Measurements from ENCODE around the gene ZBTB46. TPM values are rescaled to one million over a fixed set of nuclear protein-coding genes. Genes with fewer than 3 reads are reported as not detected.
A peak's percentile ranks its signal among the peaks of the same experiment; 100 is the strongest.

Gene ZBTB46
- total and polyA plus RNA-seq, 9 donors: 4.1 to 55.1 (median 34.7) TPM

DNA sequence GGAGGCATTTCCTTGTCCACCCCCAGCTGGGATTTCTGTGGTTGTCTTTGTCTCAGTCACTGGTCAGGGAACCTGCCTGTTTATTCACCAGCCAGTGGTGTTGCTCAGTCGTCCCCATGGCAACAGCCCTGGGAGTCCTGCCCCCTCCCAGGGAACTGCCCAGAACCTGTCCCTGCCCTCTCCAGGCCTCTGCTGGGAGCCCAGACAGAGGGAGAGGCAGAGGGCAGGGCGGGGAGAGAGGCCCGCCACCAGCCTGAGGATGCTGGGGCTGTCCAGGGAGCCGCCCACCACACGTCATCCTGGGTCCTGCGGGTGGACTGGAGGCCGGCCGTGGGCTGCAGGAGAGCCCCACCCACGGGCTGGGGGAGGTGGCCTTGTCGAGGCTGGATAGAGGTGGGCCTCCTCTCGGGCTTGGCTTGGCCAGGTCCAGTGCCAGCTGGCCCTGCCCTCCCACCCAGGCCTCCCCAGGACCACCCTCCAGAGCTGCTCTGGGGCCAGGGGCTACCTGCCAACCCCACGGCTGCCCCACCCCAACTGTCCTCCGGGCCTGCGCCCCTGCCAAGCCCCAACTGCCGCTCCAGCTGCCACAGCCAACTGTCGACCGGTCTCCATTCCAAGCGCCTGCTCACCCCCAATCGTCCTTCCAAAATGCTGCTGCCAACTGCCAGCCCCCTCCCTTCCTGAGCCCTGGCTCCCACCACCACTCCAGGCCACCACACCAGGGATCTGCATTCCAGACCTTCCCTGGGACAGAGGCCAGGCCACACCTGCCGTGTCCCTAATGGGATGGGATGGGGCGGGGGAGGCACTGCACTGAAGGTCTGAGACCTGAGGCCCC, 4.2 kb upstream of the ZBTB46 start:
- DNase-seq: peak; percentile 93 to 97 (median 96)
- H3K36me3 ChIP-seq: no peaks in the 10 kb centered on the region
- H3K27ac ChIP-seq: peak overlapping the region; percentile 88 to 91
- TF ChIP-seq, protein P1, sequence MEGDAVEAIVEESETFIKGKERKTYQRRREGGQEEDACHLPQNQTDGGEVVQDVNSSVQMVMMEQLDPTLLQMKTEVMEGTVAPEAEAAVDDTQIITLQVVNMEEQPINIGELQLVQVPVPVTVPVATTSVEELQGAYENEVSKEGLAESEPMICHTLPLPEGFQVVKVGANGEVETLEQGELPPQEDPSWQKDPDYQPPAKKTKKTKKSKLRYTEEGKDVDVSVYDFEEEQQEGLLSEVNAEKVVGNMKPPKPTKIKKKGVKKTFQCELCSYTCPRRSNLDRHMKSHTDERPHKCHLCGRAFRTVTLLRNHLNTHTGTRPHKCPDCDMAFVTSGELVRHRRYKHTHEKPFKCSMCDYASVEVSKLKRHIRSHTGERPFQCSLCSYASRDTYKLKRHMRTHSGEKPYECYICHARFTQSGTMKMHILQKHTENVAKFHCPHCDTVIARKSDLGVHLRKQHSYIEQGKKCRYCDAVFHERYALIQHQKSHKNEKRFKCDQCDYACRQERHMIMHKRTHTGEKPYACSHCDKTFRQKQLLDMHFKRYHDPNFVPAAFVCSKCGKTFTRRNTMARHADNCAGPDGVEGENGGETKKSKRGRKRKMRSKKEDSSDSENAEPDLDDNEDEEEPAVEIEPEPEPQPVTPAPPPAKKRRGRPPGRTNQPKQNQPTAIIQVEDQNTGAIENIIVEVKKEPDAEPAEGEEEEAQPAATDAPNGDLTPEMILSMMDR (IDR thresholded peaks at IDR 0.05): no peak
- TF ChIP-seq POLR2A (IDR thresholded peaks at IDR 0.05): no peak
- no peak for TF ChIP-seq EP300 (IDR thresholded peaks at IDR 0.05)
- intact Hi-C loops (cut with DNase I): no loop called here
- no peaks in the 10 kb centered on the region for H3K9me3 ChIP-seq
- 15 to 20% (median 16%) methylated on average over 19 to 21 of the region's 21 CpGs for WGBS, 3 donors
- peaks cover 24% of the 10 kb centered on the region for H3K4me1 ChIP-seq (ENCODE audit: insufficient read depth)
- no peak overlapping the region for H3K4me3 ChIP-seq
- no peaks in the 10 kb centered on the region for H3K27me3 ChIP-seq

DNA sequence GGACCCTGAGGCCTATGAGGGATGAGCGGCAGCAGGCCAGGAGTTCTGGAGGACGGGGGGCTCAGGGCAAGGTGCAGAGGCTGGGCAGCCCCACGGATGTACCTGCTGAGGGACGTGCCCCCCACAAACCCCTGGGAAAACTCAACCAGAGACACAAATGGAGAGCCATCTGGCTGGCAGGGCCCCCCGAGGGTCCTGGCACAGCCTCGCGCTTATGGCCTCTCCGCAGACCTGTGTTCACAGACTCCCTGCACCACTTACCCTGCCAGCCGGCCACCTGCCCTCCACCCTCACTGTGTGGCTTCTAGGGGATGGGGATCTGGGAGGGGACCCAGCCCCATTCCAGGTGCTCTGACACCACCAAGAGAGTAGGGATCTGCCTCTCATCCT, 3.4 kb upstream of the ZBTB46 start:
- intact Hi-C loops (cut with DNase I): no loop called here
- no peaks in the 10 kb centered on the region for H3K27me3 ChIP-seq
- peak overlapping the region; percentile 87 to 91 for H3K27ac ChIP-seq
- DNase-seq: peak in 4 of 5 donors; percentile 46 to 69 (median 65)
- WGBS, 3 donors: 77 to 87% (median 82%) methylated on average over 8 to 9 of the region's 9 CpGs
- TF ChIP-seq EP300 (IDR thresholded peaks at IDR 0.05) (no peak), POLR2A (IDR thresholded peaks at IDR 0.05) (no peak)
- TF ChIP-seq, protein P1 (IDR thresholded peaks at IDR 0.05): no peak
- H3K36me3 ChIP-seq: no peaks in the 10 kb centered on the region
- no peaks in the 10 kb centered on the region for H3K9me3 ChIP-seq
- H3K4me1 ChIP-seq (ENCODE audit: insufficient read depth): peaks cover 24% of the 10 kb centered on the region
- no peak overlapping the region for H3K4me3 ChIP-seq

DNA sequence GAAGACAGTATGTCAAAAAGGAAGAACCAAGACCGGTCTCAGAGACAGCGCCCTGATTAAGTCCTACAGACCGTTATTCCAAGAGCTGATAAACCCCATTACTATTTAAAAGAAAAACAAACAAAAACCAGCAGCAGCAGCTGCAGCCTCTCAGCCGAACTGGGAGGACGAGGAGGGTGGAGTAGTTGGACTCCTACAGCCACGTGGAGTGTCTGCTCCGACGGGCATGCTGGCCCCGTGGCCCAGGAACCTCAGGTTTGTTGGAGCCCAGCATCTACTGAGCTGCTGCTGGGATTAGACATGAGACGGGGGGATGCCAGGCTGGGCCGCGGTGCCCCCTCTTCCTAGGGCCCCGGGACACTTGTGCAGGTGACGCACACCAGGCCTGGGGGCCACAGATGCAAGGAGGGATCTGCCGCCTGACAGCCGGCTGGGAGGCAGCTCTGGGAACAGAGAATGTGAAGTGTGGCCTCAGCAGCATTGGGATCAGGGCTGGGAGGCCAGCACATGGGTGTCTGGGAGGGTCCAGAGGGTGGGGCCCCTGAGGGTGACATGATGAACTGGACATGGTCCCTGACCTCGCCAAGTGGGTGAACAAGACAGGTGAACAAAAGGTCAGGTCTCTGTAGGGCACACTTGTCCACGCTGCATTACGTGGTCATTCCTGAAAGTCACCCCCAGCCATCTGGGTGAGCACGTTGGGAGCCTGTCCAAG, 2.9 kb upstream of the ZBTB46 start:
- 41 to 48% (median 48%) methylated on average over 20 of the region's 20 CpGs for WGBS, 3 donors
- no peak for TF ChIP-seq POLR2A (IDR thresholded peaks at IDR 0.05)
- TF ChIP-seq, protein P1 (IDR thresholded peaks at IDR 0.05): no peak
- no peak for TF ChIP-seq EP300 (IDR thresholded peaks at IDR 0.05)
- intact Hi-C loops (cut with DNase I): no loop called here
- no peaks in the 10 kb centered on the region for H3K27me3 ChIP-seq
- peak overlapping the region; percentile 87 to 91 for H3K27ac ChIP-seq
- peaks cover 24% of the 10 kb centered on the region for H3K4me1 ChIP-seq (ENCODE audit: insufficient read depth)
- peak in 4 of 5 donors; percentile 49 to 58 (median 54) for DNase-seq
- H3K9me3 ChIP-seq: no peaks in the 10 kb centered on the region
- no peaks in the 10 kb centered on the region for H3K36me3 ChIP-seq
- no peak overlapping the region for H3K4me3 ChIP-seq

DNA sequence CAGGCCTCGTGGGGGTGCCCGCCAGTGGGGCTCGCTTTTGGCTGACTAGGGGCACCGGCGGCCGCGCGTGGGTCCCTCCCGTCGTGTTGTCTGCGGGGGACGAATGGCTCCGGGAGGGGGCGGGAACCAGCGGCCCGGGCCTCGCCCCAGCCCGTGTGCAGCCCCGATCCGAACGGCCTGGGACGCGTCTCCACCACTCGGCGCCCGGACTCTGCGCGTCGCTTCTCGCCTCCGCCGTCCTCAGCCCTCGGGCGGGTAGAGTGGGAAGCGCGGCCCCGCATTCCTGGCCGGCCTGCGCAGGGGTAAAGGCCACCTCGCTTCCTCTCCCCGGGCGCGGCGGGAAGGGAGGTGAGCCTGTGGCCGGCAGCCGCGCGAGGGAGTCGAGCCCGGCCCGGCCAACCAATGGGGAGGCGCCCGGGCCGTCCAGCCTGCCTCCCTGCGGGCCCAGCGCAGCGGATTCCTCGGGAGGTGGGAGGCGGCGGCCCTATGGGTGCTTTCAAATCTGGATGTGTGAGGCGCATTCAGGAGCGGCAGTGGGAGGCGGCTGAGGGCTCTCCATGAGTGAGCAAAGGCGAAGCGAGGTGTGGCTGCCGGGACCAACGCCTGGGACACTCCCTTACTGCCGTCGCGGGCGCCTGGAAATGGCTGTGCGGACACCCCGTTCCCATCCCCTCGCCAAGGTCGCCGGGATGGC, 1.1 kb upstream of the ZBTB46 start:
- Histone ChIP-seq H3K27ac (peak overlapping the region; percentile 76 to 91), H3K4me3 (peak overlapping the region; percentile 64), H3K36me3 (no peaks in the 10 kb centered on the region), H3K9me3 (no peaks in the 10 kb centered on the region), H3K27me3 (no peaks in the 10 kb centered on the region), H3K4me1 (ENCODE audit: insufficient read depth) (peaks cover 31% of the 10 kb centered on the region)
- TF ChIP-seq, protein P1 (IDR thresholded peaks at IDR 0.05): no peak
- peak; percentile 36 for TF ChIP-seq POLR2A (IDR thresholded peaks at IDR 0.05)
- no peak for TF ChIP-seq EP300 (IDR thresholded peaks at IDR 0.05)
- DNase-seq: peak; percentile 66 to 84 (median 75)
- 5 to 7% (median 7%) methylated on average over 41 to 76 of the region's 76 CpGs for WGBS, 3 donors
- intact Hi-C loops (cut with DNase I): no loop called here
